Activated T-cell treated with anti-CD3 and anti-CD28 coated beads, Interleukin-2, amount 50 U/mL, for 24 hours (primary cell): ENCODE results near the gene CDCA3.
A peak's percentile ranks its signal among the peaks of the same experiment; 100 is the strongest.

ENCODE experiments used
- DNase-seq: peaks from one replicate; pipeline ENCODE4 v3.0.0-alpha.2; 2020
- H3K27ac Mint-ChIP-seq: 2 replicates; pipeline ENCODE4 v1.8.0; 2020; ENCODE audit warnings: mild to moderate bottlenecking, mixed read lengths
- H3K27me3 Mint-ChIP-seq: 2 replicates; pipeline ENCODE4 v1.8.0; 2020; ENCODE audit warnings: mixed read lengths
- H3K36me3 Mint-ChIP-seq: 2 replicates; pipeline ENCODE4 v1.8.0; 2020; ENCODE audit warnings: low read depth, mixed read lengths
- H3K4me1 Mint-ChIP-seq: 2 replicates; pipeline ENCODE4 v1.8.0; 2020; ENCODE audit warnings: low read depth, mixed read lengths
- H3K4me3 Mint-ChIP-seq: 2 replicates; pipeline ENCODE4 v1.8.0; 2020; ENCODE audit warnings: mild to moderate bottlenecking, moderate library complexity, mixed read lengths
- H3K9me3 Mint-ChIP-seq: 2 replicates; pipeline ENCODE4 v1.8.0; 2020; ENCODE audit warnings: mixed read lengths

The CDCA3 gene

DNA sequence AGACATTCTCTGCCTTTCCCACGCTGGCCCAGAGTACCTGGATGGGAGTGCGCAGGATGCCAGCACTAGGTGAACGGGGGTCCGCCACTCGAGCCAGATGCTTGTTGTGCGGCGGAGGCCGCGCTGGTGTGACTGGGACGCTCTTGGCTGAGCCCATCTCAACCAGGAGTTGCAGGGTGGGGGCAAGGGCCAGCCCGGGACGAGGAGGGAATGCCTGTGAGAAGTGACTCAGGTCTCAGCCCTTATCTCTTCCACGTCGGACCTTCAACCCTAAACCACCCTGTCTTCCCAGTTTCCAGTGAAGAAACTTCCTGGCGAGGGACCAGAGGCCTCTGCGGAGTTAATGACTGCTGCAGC is 312 bp downstream of the CDCA3 start:
- Mint-ChIP-seq H3K9me3 (no peaks in the 10 kb centered on the region), H3K4me3 (peak overlapping the region; percentile 89), H3K36me3 (peaks cover 73% of the 10 kb centered on the region), H3K27me3 (no peaks in the 10 kb centered on the region), H3K27ac (peak overlapping the region; percentile 98), H3K4me1 (peaks cover 38% of the 10 kb centered on the region)
- no peak for DNase-seq

DNA sequence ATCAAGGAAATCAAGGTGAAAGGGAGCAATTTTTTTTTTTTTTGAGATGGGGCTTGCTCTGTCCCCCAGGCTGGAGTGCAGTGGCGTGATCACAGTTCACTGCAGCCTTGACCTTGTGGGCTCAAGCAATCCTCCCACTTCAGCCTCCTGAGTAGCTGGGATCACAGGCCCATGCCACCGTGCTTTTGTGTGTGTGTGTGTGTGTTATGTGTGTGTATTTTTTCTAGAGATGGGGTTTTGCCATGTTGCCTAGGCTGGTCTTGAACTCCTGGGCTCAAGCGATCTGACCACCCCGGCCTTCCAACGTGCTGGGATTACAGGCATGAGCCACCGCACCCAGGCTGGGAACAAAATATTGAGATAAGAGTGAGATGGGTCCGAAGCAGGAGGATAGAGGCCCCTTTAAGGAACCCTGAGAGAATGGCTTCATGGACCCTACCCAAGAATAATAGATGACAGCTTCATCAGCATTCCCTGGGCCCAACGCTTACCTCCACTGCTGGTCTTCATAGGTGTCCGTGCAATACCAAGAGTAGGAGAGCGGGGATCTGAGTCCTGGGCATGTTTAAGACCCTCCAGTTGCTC is 1.0 kb downstream of the CDCA3 start:
- Mint-ChIP-seq H3K4me1 (peaks cover 36% of the 10 kb centered on the region), H3K9me3 (no peaks in the 10 kb centered on the region), H3K36me3 (peaks cover 68% of the 10 kb centered on the region), H3K27ac (peak overlapping the region; percentile 85), H3K27me3 (no peaks in the 10 kb centered on the region), H3K4me3 (peak overlapping the region; percentile 89)
- no peak for DNase-seq

DNA sequence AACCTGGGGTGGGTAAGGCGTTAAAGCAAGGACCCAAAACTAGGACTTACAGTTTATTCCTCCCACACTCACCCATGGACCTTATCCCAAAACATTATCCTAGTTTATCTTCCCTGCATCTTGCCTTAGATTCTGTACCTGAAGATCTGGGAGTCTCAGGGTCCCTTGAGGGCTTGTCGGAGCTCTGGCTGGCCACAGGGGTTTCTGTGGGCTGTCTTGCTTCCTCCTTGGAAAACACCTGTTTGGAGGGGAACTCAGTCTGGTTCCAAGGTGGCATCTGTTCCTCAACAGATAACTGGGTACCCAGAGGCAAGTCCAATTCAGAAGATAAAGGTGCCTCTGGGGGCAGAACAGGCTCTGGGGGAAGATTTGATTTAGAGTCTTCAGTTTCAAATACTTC is 1.7 kb downstream of the CDCA3 start:
- Mint-ChIP-seq H3K27me3 (no peaks in the 10 kb centered on the region), H3K9me3 (no peaks in the 10 kb centered on the region), H3K36me3 (peaks cover 63% of the 10 kb centered on the region), H3K4me1 (peaks cover 32% of the 10 kb centered on the region), H3K27ac (peak overlapping the region; percentile 72), H3K4me3 (peak overlapping the region; percentile 89)
- no peak for DNase-seq

DNA sequence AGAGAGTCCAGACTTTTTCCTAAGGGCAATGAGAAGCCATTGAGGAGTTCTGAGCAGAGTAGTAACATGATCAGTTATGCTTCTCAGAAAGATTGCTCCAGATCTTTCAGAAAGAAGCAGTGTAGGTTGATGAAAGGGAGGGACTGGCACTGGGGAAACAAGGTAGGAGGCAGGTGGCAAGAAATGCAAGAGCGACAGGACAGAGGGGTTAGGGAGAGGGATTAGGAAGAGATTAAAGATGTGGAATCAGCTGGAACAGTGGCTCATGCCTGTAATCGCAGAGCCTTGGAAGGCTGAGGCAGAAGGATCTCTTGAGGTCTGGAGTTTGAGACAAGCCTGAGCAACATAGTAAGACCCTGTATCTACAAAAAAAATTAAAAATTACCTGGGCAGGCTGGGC is 3.4 kb downstream of the CDCA3 start:
- DNase-seq: no peak
- Mint-ChIP-seq H3K9me3 (no peaks in the 10 kb centered on the region), H3K27me3 (no peaks in the 10 kb centered on the region), H3K36me3 (peaks cover 47% of the 10 kb centered on the region), H3K27ac (no peak overlapping the region), H3K4me1 (peaks cover 17% of the 10 kb centered on the region), H3K4me3 (no peak overlapping the region)

DNA sequence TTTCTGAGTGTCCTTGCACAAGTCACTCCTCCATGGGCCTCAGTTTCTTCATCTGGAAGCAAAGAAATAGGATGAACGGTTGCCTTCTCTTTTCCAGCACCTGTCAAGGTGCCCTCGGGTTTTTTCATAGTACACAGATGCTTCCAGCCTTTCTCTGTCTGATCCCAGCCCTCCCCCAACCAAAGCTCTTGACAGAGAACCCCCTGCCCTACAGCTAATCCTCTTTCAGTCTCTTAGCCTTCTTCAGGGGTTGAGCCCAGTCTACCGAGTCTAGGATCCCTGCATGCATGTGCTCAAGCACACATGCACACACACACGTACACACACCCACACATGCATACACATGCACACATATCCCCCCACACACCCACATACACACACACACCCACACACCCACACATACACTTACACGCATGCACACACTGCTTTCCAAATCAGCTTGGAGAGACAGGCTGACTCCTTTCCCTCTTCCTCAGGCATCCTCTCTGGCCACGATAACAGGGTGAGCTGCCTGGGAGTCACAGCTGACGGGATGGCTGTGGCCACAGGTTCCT is 4.7 kb downstream of the CDCA3 start:
- DNase-seq: no peak
- Mint-ChIP-seq H3K27me3 (no peaks in the 10 kb centered on the region), H3K4me1 (peaks cover 14% of the 10 kb centered on the region), H3K9me3 (no peaks in the 10 kb centered on the region), H3K36me3 (peaks cover 39% of the 10 kb centered on the region), H3K4me3 (no peak overlapping the region), H3K27ac (no peak overlapping the region)

DNA sequence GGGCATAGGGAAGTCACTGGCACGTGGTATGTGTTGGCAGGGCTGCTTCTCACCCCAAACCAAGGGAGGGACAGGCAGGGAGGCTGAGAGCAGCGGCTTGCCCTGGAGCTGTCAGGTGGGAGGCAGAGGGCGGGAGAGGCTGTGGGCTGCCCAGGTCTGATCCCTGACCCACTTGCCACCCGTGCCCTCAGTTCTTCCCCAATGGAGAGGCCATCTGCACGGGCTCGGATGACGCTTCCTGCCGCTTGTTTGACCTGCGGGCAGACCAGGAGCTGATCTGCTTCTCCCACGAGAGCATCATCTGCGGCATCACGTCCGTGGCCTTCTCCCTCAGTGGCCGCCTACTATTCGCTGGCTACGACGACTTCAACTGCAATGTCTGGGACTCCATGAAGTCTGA is 5.7 kb downstream of the CDCA3 start:
- Mint-ChIP-seq H3K4me1 (peaks cover 9% of the 10 kb centered on the region), H3K9me3 (no peaks in the 10 kb centered on the region), H3K36me3 (peaks cover 34% of the 10 kb centered on the region), H3K27ac (no peak overlapping the region), H3K4me3 (no peak overlapping the region), H3K27me3 (no peaks in the 10 kb centered on the region)
- no peak for DNase-seq

DNA sequence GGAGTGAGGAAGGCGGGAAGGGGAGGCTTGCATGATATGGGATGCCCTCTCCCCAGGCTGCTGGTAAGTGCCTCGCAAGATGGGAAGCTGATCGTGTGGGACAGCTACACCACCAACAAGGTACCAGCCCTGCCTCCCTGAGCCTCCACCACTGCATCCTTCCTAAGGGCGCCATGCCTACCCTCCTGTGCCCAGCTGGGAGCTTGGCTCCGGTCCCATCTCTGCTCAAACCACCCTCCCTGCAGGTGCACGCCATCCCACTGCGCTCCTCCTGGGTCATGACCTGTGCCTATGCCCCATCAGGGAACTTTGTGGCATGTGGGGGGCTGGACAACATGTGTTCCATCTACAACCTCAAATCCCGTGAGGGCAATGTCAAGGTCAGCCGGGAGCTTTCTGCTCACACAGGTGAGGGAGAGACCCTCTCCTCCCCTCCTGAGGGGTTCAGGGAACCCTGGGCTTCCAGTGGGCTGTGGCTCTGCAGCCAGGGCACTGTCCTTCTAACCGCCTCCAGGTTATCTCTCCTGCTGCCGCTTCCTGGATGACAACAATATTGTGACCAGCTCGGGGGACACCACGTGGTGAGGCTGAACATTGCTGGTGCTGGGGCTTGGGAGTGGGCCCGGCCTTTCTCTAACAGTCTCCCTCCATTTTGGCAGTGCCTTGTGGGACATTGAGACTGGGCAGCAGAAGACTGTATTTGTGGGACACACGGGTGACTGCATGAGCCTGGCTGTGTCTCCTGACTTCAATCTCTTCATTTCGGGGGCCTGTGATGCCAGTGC is 7.8 kb downstream of the CDCA3 start:
- Mint-ChIP-seq H3K27ac (no peak overlapping the region), H3K9me3 (no peaks in the 10 kb centered on the region), H3K27me3 (no peaks in the 10 kb centered on the region), H3K4me3 (no peak overlapping the region), H3K36me3 (peaks cover 20% of the 10 kb centered on the region), H3K4me1 (no peaks in the 10 kb centered on the region)
- DNase-seq: no peak

DNA sequence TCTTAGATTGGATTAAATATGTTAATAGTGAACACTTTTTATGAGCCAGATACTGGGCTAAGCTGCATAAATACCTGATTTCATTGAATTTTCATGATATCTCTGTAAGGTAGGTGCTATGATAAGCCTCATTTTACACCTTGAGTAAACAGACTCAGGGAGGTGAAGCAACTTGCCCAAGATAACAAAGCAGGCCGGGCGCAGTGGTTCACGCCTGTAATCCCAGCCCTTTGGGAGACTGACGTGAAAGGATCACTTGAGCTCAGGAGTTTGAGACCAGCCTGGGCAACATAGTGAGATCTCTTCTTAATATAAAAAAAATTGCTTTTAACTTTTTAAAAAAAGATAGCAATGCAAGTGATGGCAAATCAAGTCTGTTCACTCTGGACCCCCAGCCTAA is 9.0 kb downstream of the CDCA3 start:
- H3K27me3 Mint-ChIP-seq: no peaks in the 10 kb centered on the region
- H3K4me3 Mint-ChIP-seq: no peak overlapping the region
- H3K4me1 Mint-ChIP-seq: no peaks in the 10 kb centered on the region
- DNase-seq: no peak
- peaks cover 12% of the 10 kb centered on the region for H3K36me3 Mint-ChIP-seq
- no peaks in the 10 kb centered on the region for H3K9me3 Mint-ChIP-seq
- H3K27ac Mint-ChIP-seq: no peak overlapping the region

DNA sequence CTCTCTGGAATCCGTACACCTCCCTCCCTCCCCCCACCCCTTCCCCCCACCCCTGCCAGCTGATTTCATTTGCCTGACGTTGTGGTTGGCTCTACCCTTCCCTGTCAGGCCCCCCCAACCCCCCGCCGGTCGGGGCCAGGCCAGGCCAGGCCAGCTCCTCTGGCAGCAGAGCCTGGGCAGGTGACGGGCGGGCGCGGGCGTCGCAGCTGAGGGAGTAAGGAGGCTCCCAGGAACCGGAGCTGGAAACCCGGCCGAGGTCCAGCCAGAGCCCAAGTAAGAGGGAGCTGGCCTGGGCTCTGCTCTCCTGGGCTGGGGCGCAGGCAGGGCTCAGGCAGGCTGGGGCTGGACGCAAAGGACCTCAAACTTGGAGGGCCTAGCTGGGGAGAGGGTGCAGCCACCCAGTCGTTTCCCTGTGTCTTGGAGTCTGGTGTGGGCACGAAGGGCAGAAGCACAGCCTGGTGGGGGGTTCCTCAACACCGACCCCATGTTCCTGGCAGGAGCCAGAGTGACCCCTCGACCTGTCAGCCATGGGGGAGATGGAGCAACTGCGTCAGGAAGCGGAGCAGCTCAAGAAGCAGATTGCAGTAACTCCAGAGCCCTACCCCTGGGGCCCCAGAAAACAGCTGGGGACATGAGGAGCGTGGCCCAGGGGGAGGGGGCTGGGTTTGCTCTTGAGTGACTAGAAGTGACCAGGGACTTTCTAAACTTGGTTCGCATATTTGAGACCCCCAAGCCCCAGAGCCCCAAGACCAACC is 10.1 kb downstream of the CDCA3 start, which contains the start of gene GNB3:
Gene GNB3 (plus strand): TSS at position 165 of the 755 bp plus-strand sequence. CDS start 363 bp downstream, at position 528.
- Mint-ChIP-seq H3K27ac (no peak within 1 kb of the TSS), H3K4me1 (no peaks in the 10 kb centered on the region), H3K27me3 (no peaks in the 10 kb centered on the region), H3K9me3 (no peaks in the 10 kb centered on the region), H3K36me3 (peaks cover 4% of the 10 kb centered on the region), H3K4me3 (no peak within 1 kb of the TSS)
- no peak for DNase-seq

DNA sequence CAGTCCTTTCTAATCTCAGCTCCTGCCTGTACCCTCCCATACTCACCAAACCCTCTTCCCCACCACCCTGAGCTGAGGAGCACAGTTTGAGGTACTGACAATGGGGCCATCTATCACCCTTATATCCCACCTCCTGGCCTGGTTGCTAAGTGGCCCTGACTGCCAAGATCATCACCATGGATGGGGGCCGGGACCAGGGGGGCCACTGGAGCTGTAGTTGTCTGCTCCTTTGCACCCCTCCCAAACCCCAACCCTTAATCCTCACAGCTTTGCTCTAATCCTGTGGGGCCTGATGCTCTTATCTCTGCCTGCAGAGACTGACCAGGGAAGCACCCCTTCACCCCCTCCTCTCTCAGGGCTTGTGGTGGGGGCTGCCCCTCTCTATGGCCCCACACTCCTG is 10.8 kb downstream of the CDCA3 start:
- peaks cover 4% of the 10 kb centered on the region for H3K36me3 Mint-ChIP-seq
- no peak overlapping the region for H3K27ac Mint-ChIP-seq
- H3K9me3 Mint-ChIP-seq: no peaks in the 10 kb centered on the region
- H3K4me3 Mint-ChIP-seq: no peak overlapping the region
- no peaks in the 10 kb centered on the region for H3K27me3 Mint-ChIP-seq
- DNase-seq: no peak
- peaks cover 2% of the 10 kb centered on the region for H3K4me1 Mint-ChIP-seq

DNA sequence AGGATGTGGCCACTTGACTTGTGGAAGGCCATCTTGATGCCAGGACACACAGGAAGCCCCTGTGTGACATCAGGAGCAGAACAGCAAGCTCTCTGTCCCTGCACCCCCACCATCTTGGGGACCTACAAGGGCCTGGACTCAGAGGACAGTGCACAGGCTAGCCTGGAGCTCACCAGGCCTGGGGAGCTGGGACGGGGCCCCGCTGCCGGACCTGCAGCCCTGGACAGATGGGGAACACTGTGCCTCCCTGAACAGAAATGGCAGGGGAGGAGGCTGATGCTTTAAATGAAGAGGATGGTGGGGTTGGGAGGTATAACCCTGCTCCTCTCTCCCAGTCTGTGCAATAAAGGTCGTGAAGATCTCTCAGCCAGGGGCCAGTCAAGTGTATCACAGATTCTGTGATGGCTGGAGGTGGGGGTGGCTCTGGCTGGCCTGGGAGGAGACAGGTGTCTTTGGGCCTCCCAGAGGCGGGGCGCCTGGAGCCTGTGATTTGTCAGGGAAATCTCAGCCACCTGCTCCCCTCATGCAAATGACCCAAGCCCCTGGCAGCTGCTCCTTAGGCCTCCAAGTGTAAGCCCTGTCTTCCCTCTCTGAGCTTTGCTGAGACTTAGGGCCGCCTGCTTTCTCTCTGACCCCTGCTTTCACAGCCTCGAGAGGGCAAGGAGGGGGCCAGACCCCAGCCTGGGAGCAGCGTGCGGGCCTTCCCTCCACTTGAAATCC is 11.4 kb downstream of the CDCA3 start:
- H3K9me3 Mint-ChIP-seq: no peaks in the 10 kb centered on the region
- H3K27me3 Mint-ChIP-seq: no peaks in the 10 kb centered on the region
- H3K4me1 Mint-ChIP-seq: peaks cover 5% of the 10 kb centered on the region
- no peaks in the 10 kb centered on the region for H3K36me3 Mint-ChIP-seq
- no peak overlapping the region for H3K27ac Mint-ChIP-seq
- H3K4me3 Mint-ChIP-seq: no peak overlapping the region
- DNase-seq: no peak

DNA sequence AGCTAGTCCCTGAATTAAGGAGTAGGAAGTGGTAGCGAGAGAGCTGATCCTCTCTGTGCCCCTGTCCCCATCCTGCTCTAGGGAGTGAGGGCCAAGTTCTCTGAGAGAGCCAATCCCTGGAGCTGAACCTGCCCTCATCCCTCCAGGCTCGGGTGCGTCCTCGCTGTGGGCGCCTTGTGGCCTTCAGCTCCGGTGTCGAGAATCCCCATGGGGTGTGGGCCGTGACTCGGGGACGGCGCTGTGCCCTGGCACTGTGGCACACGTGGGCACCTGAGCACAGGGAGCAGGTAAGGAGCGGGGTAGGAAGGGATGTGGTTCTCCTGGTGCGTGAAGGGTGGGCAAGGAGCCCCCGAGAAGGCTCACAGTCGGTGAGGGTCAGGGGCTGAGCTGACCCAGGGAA is 12.2 kb downstream of the CDCA3 start:
- peaks cover 9% of the 10 kb centered on the region for H3K4me1 Mint-ChIP-seq
- no peaks in the 10 kb centered on the region for H3K36me3 Mint-ChIP-seq
- DNase-seq: no peak
- H3K27me3 Mint-ChIP-seq: no peaks in the 10 kb centered on the region
- H3K9me3 Mint-ChIP-seq: no peaks in the 10 kb centered on the region
- H3K27ac Mint-ChIP-seq: no peak overlapping the region
- H3K4me3 Mint-ChIP-seq: no peak overlapping the region

DNA sequence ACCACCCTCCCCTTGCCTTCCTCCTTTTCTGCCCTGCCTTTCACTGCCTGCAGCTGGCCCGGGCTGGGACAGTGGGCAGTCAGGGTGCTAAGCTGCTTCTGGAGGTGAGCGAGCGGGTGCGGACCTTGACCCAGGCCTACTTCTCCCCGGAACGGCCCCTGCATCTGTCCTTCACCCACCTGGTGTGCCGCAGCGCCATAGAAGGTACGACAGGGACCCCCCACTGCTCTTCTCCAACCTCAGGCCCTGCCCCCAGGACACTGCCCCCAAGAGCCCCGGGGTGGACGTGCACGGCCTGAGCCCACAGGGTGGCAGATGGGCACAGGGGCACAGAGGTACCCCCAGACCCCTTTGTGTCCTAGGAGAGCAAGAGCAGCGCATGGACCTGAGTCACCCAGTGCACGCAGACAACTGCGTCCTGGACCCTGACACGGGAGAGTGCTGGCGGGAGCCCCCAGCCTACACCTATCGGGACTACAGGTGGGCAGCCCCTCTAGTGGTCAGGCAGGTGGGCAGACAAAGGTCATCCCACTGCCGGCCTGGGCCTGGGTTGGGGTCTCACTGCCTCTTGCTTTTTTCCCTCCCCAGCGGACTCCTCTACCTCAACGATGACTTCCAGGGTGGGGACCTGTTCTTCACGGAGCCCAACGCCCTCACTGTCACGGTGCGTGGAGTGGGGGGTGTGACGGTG is 13.6 kb downstream of the CDCA3 start:
- H3K4me1 Mint-ChIP-seq: peaks cover 9% of the 10 kb centered on the region
- H3K4me3 Mint-ChIP-seq: no peak overlapping the region

DNA sequence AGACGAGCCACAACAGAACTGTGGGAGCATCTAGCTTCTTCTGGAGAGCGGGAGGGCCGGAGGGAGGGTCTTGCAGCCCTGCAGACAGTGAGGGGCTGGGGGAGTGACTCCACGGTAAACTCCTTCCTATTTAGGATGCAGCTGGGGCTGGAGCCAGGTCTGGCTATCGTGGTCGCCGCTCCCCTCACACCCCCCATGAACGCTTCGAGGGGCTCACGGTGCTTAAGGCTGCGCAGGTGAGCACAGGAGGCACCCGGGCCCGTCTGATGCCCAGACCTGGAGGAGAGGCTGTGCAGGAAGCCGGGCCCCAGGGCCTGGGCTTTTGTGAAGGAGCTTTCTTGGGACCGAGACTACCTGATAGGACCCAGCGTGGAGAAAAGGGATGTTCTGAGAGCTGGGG is 14.2 kb downstream of the CDCA3 start:
- Mint-ChIP-seq H3K27me3 (no peaks in the 10 kb centered on the region), H3K4me3 (no peak overlapping the region), H3K36me3 (no peaks in the 10 kb centered on the region), H3K4me1 (peaks cover 9% of the 10 kb centered on the region), H3K9me3 (no peaks in the 10 kb centered on the region), H3K27ac (no peak overlapping the region)
- no peak for DNase-seq

More for the DNA sequence above, 13.6 kb downstream of the CDCA3 start:
- no peaks in the 10 kb centered on the region for H3K9me3 Mint-ChIP-seq
- no peaks in the 10 kb centered on the region for H3K36me3 Mint-ChIP-seq
- no peak overlapping the region for H3K27ac Mint-ChIP-seq
- no peak for DNase-seq
- H3K27me3 Mint-ChIP-seq: no peaks in the 10 kb centered on the region
